Liver (tissue), 3 donors: ENCODE data around the gene DOCK1.

ENCODE experiments used
- EGR1 ChIP-seq, 2 donors: IDR thresholded peaks; 2 replicates each; pipeline ENCODE4 v1.6.1; 2016 to 2018; ENCODE audit warnings: antibody characterized with exemption in 2 of 2, low read depth in 2 of 2
- HNF4A ChIP-seq, 2 donors: conservative IDR thresholded peaks; 2 replicates each; pipeline ENCODE4 v1.6.1; 2016; ENCODE audit warnings: antibody characterized with exemption in 2 of 2, mild to moderate bottlenecking in 2 of 2
- MAX ChIP-seq: IDR thresholded peaks from 2 replicates; pipeline ENCODE4 v1.6.1; 2016; ENCODE audit warnings: antibody characterized with exemption
- SP1 ChIP-seq: IDR thresholded peaks from 2 replicates; pipeline ENCODE4 v1.6.1; 2018; ENCODE audit warnings: antibody characterized with exemption, mild to moderate bottlenecking
- TF ChIP-seq, protein P1 (sequence below): fragments of 150-350 bp; IDR thresholded peaks from 2 replicates; pipeline ENCODE4 v1.5.1; 2017; ENCODE audit warnings: improper control_type of control experiment, low read depth, low read length; ENCODE audit not compliant: missing input control
- donor health status: healthy.
- donor health status: healthy.

DNA sequence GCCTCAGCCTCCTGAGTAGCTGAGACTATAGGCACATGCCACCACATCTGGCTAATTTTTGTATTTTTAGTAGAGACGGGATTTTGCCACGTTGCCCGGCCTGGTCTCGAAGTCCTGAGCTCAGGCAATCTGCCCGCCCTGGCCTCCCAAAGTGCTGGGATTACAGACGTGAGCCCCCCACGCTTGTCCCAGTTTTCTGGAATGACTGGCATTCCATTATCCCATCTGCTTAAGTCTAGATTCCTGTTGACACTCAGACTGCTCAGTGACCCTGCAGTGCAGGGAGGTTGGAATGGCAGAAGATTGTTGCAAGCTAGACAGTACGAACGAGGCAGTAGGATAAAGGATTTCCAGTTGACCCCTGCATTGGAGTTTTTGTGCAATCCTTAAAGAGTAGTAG is 508.8 kb downstream of the DOCK1 start:
- TF ChIP-seq MAX (no peak), SP1 (no peak), HNF4A (conservative IDR thresholded peaks at IDR 0.05) (no peak), EGR1 (IDR thresholded peaks at IDR 0.05; ENCODE audit: low read depth in 2 of 2) (no peak)
- TF ChIP-seq, protein P1, sequence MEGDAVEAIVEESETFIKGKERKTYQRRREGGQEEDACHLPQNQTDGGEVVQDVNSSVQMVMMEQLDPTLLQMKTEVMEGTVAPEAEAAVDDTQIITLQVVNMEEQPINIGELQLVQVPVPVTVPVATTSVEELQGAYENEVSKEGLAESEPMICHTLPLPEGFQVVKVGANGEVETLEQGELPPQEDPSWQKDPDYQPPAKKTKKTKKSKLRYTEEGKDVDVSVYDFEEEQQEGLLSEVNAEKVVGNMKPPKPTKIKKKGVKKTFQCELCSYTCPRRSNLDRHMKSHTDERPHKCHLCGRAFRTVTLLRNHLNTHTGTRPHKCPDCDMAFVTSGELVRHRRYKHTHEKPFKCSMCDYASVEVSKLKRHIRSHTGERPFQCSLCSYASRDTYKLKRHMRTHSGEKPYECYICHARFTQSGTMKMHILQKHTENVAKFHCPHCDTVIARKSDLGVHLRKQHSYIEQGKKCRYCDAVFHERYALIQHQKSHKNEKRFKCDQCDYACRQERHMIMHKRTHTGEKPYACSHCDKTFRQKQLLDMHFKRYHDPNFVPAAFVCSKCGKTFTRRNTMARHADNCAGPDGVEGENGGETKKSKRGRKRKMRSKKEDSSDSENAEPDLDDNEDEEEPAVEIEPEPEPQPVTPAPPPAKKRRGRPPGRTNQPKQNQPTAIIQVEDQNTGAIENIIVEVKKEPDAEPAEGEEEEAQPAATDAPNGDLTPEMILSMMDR: no peak
